SK-N-SH treated with all-trans-retinoic acid at 6 μM for 48 hours (cell line): ENCODE data around the gene NCAM2.

ENCODE experiments used
- BACH2 ChIP-seq: fragments of 250-450 bp; sonication (Bioruptor Pico); IDR thresholded peaks from 2 replicates; pipeline ENCODE4 v1.9.0; 2021; ENCODE audit warnings: mild to moderate bottlenecking, borderline replicate concordance
- CSRNP3 ChIP-seq: fragments of 250-450 bp; sonication (Bioruptor Pico); IDR thresholded peaks from 2 replicates; pipeline ENCODE4 v1.5.1; 2021; ENCODE audit warnings: mild to moderate bottlenecking, moderate library complexity
- OSR1 ChIP-seq: fragments of 250-450 bp; sonication (Bioruptor Pico); IDR thresholded peaks from 2 replicates; pipeline ENCODE4 v1.8.0; 2022; ENCODE audit warnings: moderate library complexity, mild to moderate bottlenecking, inconsistent platforms
- ZFP3 ChIP-seq: fragments of 250-450 bp; sonication (Bioruptor Pico); IDR thresholded peaks from 2 replicates; pipeline ENCODE4 v1.5.0; 2020; ENCODE audit warnings: mild to moderate bottlenecking, moderate library complexity
- ZNF70 ChIP-seq: fragments of 450-650 bp; formaldehyde crosslinking; IDR thresholded peaks from 2 replicates; pipeline ENCODE4 v1.5.0; 2020; ENCODE audit warnings: mild to moderate bottlenecking, moderate library complexity
- TF ChIP-seq, protein P1 (sequence below): fragments of 250-450 bp; sonication (Bioruptor Pico); IDR thresholded peaks from 2 replicates; pipeline ENCODE4 v1.8.0; 2020; ENCODE audit warnings: mild to moderate bottlenecking, moderate library complexity, borderline replicate concordance

GRCh38 chr21:21373969-21374368, 375.8 kb downstream of the NCAM2 start:
- TF ChIP-seq OSR1 (CRISPR knock-in tag) (no peak), CSRNP3 (CRISPR knock-in tag) (no peak), BACH2 (CRISPR knock-in tag) (no peak), ZNF70 (no peak), ZFP3 (no peak)
- TF ChIP-seq, protein P1, sequence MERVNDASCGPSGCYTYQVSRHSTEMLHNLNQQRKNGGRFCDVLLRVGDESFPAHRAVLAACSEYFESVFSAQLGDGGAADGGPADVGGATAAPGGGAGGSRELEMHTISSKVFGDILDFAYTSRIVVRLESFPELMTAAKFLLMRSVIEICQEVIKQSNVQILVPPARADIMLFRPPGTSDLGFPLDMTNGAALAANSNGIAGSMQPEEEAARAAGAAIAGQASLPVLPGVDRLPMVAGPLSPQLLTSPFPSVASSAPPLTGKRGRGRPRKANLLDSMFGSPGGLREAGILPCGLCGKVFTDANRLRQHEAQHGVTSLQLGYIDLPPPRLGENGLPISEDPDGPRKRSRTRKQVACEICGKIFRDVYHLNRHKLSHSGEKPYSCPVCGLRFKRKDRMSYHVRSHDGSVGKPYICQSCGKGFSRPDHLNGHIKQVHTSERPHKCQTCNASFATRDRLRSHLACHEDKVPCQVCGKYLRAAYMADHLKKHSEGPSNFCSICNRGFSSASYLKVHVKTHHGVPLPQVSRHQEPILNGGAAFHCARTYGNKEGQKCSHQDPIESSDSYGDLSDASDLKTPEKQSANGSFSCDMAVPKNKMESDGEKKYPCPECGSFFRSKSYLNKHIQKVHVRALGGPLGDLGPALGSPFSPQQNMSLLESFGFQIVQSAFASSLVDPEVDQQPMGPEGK, result no peak
